K562 (cell line): Measurements from ENCODE around the gene PHYHIPL. TPM values are rescaled to one million over a fixed set of nuclear protein-coding genes. Genes with fewer than 3 reads are reported as not detected.

Experiments
- ATAC-seq: fragments of 200-7000 bp; cut with Tn5 transposase; 3 replicates; pipeline ENCODE4 v1.9.1; 2020; ENCODE audit warnings: moderate library complexity
- BruUV-seq: library from RNA; stranded (reverse); fragments of 400-500 nt; replicated peaks from 2 replicates; lab custom pipeline; 2021; lab: Mats Ljungman, UMichigan
- CTCF ChIA-PET: fragments of 300-600 bp; formaldehyde crosslinking; extraction: SDS; loops from one replicate; lab custom pipeline; 2021; ENCODE audit warnings: low intra/inter-chr PET ratio; lab: Yijun Ruan, JAX
- POLR2A ChIA-PET: fragments of 300-600, 350-650 bp; sonication (Branson Sonifier 250); formaldehyde crosslinking; extraction: SDS; loops from one replicate; lab custom pipeline; 2021; ENCODE audit warnings: antibody characterized with exemption, inconsistent platforms; lab: Yijun Ruan, JAX
- DNase-seq, 4 experiments: peaks; one replicate each; pipeline versions ENCODE4 v3.0.0 to v3.0.0-alpha.2; 2011 to 2018; ENCODE audit warnings: low spot score in 3 of 4, mixed read lengths in 3 of 4; ENCODE audit errors: extremely low read depth in 1 of 4
- FAIRE-seq: peaks from 2 replicates; lab custom pipeline; 2011; peaks lifted over from hg19 to GRCh38; lab: Jason Lieb, UNC
- H2AFZ ChIP-seq: 2 replicates; pipeline ENCODE4 v1.6.0; 2011; ENCODE audit warnings: low read depth, low read length, control low read depth, inconsistent platforms
- H3K27ac ChIP-seq: fragments of 200-600 bp; 3 replicates; pipeline ENCODE4 v1.8.0; 2011; ENCODE audit warnings: low read depth, mild to moderate bottlenecking, control low read depth, inconsistent platforms, low read length, moderate library complexity, mixed read lengths; ENCODE audit errors: extremely low read depth
- H3K27me3 ChIP-seq, 2 experiments: fragments of 300-600 bp in 1 of 2; 2 replicates in 1 of 2; 3 replicates in 1 of 2; pipeline versions ENCODE4 v1.6.0 to v1.8.0; 2011; ENCODE audit warnings: inconsistent platforms in 2 of 2, low read length in 2 of 2, mild to moderate bottlenecking in 1 of 2, mixed read lengths in 1 of 2, moderate library complexity in 1 of 2; ENCODE audit not compliant: control insufficient read depth in 2 of 2, insufficient read depth in 2 of 2
- H3K36me3 ChIP-seq: fragments of 300-600 bp; 3 replicates; pipeline ENCODE4 v1.8.0; 2011; ENCODE audit warnings: mild to moderate bottlenecking, low read length, inconsistent platforms; ENCODE audit not compliant: control insufficient read depth, insufficient read depth
- H3K4me1 ChIP-seq, 2 experiments: fragments of 200-600 bp in 1 of 2; replicated peaks in 1 of 2; 2 replicates in 1 of 2; 3 replicates in 1 of 2; pipeline versions ENCODE4 v1.5.1 to v1.8.0; 2011; ENCODE audit warnings: inconsistent platforms in 2 of 2, low read length in 2 of 2, mild to moderate bottlenecking in 1 of 2, mixed read lengths in 1 of 2, moderate library complexity in 1 of 2; ENCODE audit not compliant: control insufficient read depth in 2 of 2, insufficient read depth in 2 of 2
- H3K4me2 ChIP-seq: 2 replicates; pipeline ENCODE4 v1.6.1; 2011; ENCODE audit warnings: low read length, control low read depth, inconsistent platforms, mixed read lengths; ENCODE audit not compliant: insufficient read depth
- H3K4me3 ChIP-seq: fragments of 200-600 bp; sonication (generic), shearing (Covaris generic); 2 replicates; pipeline ENCODE4 v1.5.1; 2016; ENCODE audit warnings: control low read depth, inconsistent platforms
- H3K79me2 ChIP-seq: fragments of 200-600 bp; 3 replicates; pipeline ENCODE4 v1.8.0; 2011; ENCODE audit warnings: low read length, inconsistent platforms; ENCODE audit not compliant: control insufficient read depth, insufficient read depth
- H3K9ac ChIP-seq, 2 experiments: 2 replicates each; pipeline versions ENCODE4 v1.6.0 to v1.6.1; 2011; ENCODE audit warnings: low read depth in 2 of 2, low read length in 2 of 2, control low read depth in 1 of 2, inconsistent platforms in 1 of 2, mild to moderate bottlenecking in 1 of 2, mixed read lengths in 1 of 2; ENCODE audit not compliant: insufficient read depth in 1 of 2
- H3K9me1 ChIP-seq: one replicate; pipeline ENCODE4 v1.6.0; 2011; ENCODE audit warnings: inconsistent platforms, mild to moderate bottlenecking, low read length, moderate library complexity; ENCODE audit not compliant: control insufficient read depth, insufficient read depth
- H3K9me3 ChIP-seq: replicated peaks from 2 replicates; pipeline ENCODE4 v1.5.1; 2011; ENCODE audit warnings: low read depth, low read length, inconsistent platforms; ENCODE audit not compliant: control insufficient read depth, insufficient read depth
- H4K20me1 ChIP-seq: replicated peaks from 2 replicates; pipeline ENCODE4 v1.6.1; 2011; ENCODE audit warnings: low read length, inconsistent platforms, mixed read lengths; ENCODE audit not compliant: control insufficient read depth, insufficient read depth
- HLTF ChIP-seq: fragments of 450-650 bp; IDR thresholded peaks from 2 replicates; pipeline ENCODE4 v1.6.1; 2016
- HSF4 ChIP-seq: fragments of 250-450 bp; sonication (Bioruptor Pico); IDR thresholded peaks from 2 replicates; pipeline ENCODE4 v2.1.2; 2022; ENCODE audit warnings: mild to moderate bottlenecking, moderate library complexity, borderline replicate concordance
- IRF1 ChIP-seq: sonication (generic); formaldehyde crosslinking; IDR thresholded peaks from 2 replicates; pipeline ENCODE4 v1.8.0; 2022; ENCODE audit warnings: missing genetic modification reagents, mild to moderate bottlenecking, borderline replicate concordance
- NFYB ChIP-seq: IDR thresholded peaks from 2 replicates; pipeline ENCODE4 v1.6.1; 2011; ENCODE audit warnings: mild to moderate bottlenecking, moderate library complexity; ENCODE audit not compliant: insufficient read length; ENCODE audit errors: extremely low read depth
- ZBTB7A ChIP-seq: IDR thresholded peaks from 2 replicates; pipeline ENCODE4 v1.6.1; 2011; ENCODE audit warnings: low read depth, mild to moderate bottlenecking, low read length, moderate library complexity, borderline replicate concordance; ENCODE audit not compliant: control insufficient read depth
- in situ Hi-C: fragments of 300-500 bp; cut with MboI; formaldehyde crosslinking; loops from 4 replicates; pipeline ENCODE4 v1.15.0; 2018; ENCODE audit warnings: inconsistent platforms, mixed read lengths
- intact Hi-C: fragments of 100-400 bp; cut with micrococcal nuclease; formaldehyde crosslinking; loops from 2 replicates; pipeline ENCODE4 v1.14.2; 2022
- polyA plus RNA-seq, 8 experiments: library from polyadenylated mRNA; depleted of rRNA in 4 of 8; stranded (reverse) in 5 of 8; unstranded in 3 of 8; fragments of >200 nt; fragmentation: Nextera tagmentation in 2 of 8; fragmentation: Illumina TruSeq in 1 of 8; extraction: Ambion mirVana in 2 of 8; extraction: Trizol in 1 of 8; gene quantifications; 2 replicates each; pipeline versions ENCODE4 v1.2.1 to v1.2.3, GENCODE V29; 2011 to 2014; ENCODE audit warnings: inconsistent platforms in 1 of 8, missing spikeins in 1 of 8
- total RNA-seq, 7 experiments: library from RNA; depleted of rRNA in 6 of 7; stranded (reverse); fragments of >200 nt in 6 of 7; fragmentation: Illumina TruSeq in 2 of 7; extraction: Trizol in 2 of 7; gene quantifications; 2 replicates each; pipeline versions ENCODE4 v1.2.1 to v1.2.3, GENCODE V29; 2011 to 2021; ENCODE audit warnings: low replicate concordance in 1 of 7
- TF ChIP-seq, protein P1 (sequence below): IDR thresholded peaks from 3 replicates; pipeline ENCODE4 v1.6.1; 2011; ENCODE audit warnings: borderline replicate concordance, mild to moderate bottlenecking; ENCODE audit not compliant: insufficient read length, insufficient read depth

PHYHIPL gene
- total and polyA plus RNA-seq, 9 of the 15 experiments (the other 6 are each of a cell fraction or from before 2014, with no cell fraction given) = not detected

DNA sequence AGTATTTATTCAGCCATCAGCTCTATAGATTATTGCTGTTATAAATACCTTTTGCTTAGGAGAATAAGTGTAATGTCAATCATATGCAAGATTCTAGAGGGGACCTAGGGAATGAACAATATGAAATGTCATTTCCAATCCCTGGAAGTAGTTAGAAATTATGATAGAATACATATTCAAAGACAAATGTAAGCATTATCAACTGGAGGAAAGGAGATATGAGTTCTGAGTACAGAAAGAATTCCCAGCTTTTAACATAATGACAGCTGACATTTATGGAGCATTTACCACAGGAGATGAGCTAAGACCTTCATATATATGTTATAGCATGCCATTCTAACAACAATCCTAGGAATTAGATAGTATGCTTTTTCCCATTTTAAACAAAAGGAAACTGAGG, 99.7 kb downstream of the PHYHIPL start:
- Histone ChIP-seq H3K9me1 (no peaks in the 10 kb centered on the region), H3K36me3 (no peaks in the 10 kb centered on the region), H2AFZ (no peak overlapping the region), H4K20me1 (no peaks in the 10 kb centered on the region; the same call in 1 of the 2 replicates), H3K4me2 (no peak overlapping the region), H3K4me1 (no peaks in the 10 kb centered on the region), H3K4me3 (no peak overlapping the region), H3K9ac (no peak overlapping the region), H3K79me2 (no peaks in the 10 kb centered on the region), H3K27me3 (no peaks in the 10 kb centered on the region), H3K27ac (no peak overlapping the region), H3K9me3 (no peaks in the 10 kb centered on the region; the same call in 1 of the 2 replicates)
- TF ChIP-seq NFYB (no peak), IRF1 (no peak), HSF4 (CRISPR knock-in tag) (no peak), HLTF (no peak), ZBTB7A (no peak)
- TF ChIP-seq, protein P1, sequence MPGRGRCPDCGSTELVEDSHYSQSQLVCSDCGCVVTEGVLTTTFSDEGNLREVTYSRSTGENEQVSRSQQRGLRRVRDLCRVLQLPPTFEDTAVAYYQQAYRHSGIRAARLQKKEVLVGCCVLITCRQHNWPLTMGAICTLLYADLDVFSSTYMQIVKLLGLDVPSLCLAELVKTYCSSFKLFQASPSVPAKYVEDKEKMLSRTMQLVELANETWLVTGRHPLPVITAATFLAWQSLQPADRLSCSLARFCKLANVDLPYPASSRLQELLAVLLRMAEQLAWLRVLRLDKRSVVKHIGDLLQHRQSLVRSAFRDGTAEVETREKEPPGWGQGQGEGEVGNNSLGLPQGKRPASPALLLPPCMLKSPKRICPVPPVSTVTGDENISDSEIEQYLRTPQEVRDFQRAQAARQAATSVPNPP = no peak
- in situ Hi-C loops (no loop called here), intact Hi-C loops (no loop called here)
- ATAC-seq = no peak
- ChIA-PET CTCF (no interaction called here), POLR2A (no interaction called here)
- BruUV-seq = no TSS peak
- no peak for FAIRE-seq
- DNase-seq = no peak
